Neural cell (in vitro differentiated cells): ENCODE measurements around the gene ASIC4. TPM values are rescaled to one million over a fixed set of nuclear protein-coding genes. Genes with fewer than 3 reads are reported as not detected.
A peak's percentile ranks its signal among the peaks of the same experiment; 100 is the strongest.

ENCODE experiments used
- H2AFZ ChIP-seq: fragments of 200-600, 300-800 bp; sonication (generic), shearing (Covaris generic); 2 replicates; pipeline ENCODE4 v1.6.0; 2014; ENCODE audit warnings: low read depth, mild to moderate bottlenecking, antibody characterized with exemption, low read length, moderate library complexity
- H3F3A ChIP-seq: fragments of 200-600 bp; shearing (Covaris generic); 2 replicates; pipeline ENCODE4 v1.6.1; 2016; ENCODE audit warnings: mild to moderate bottlenecking, moderate library complexity, mixed read lengths, antibody characterized with exemption, low read length; ENCODE audit not compliant: insufficient read depth, poor library complexity, severe bottlenecking
- H3K27ac ChIP-seq: fragments of 200-600, 300-800 bp; sonication (generic), shearing (Covaris generic); 2 replicates; pipeline ENCODE4 v1.5.1; 2014; ENCODE audit warnings: mild to moderate bottlenecking, low read length, moderate library complexity
- H3K27me3 ChIP-seq: fragments of 300-800, 200-600 bp; sonication (generic), shearing (Covaris generic); 2 replicates; pipeline ENCODE4 v1.6.0; 2014; ENCODE audit warnings: mild to moderate bottlenecking, low read depth, low read length, moderate library complexity; ENCODE audit not compliant: insufficient read depth
- H3K36me3 ChIP-seq: fragments of 300-800, 200-600 bp; sonication (generic), shearing (Covaris generic); 2 replicates; pipeline ENCODE4 v1.5.1; 2014; ENCODE audit warnings: mild to moderate bottlenecking, antibody characterized with exemption, low read length, moderate library complexity; ENCODE audit not compliant: insufficient read depth
- H3K4me2 ChIP-seq: fragments of 300-800, 200-600 bp; sonication (generic), shearing (Covaris generic); 2 replicates; pipeline ENCODE4 v1.6.0; 2014; ENCODE audit warnings: mild to moderate bottlenecking, low read length
- H3K4me3 ChIP-seq: fragments of 300-800, 200-600 bp; sonication (generic), shearing (Covaris generic); 2 replicates; pipeline ENCODE4 v1.5.1; 2014; ENCODE audit warnings: mild to moderate bottlenecking, low read length, moderate library complexity
- H3K79me2 ChIP-seq: fragments of 200-600 bp; shearing (Covaris generic); replicated peaks from 2 replicates; pipeline ENCODE4 v1.6.0; 2014; ENCODE audit warnings: mild to moderate bottlenecking, low read length, moderate library complexity; ENCODE audit not compliant: insufficient read depth
- H3K9ac ChIP-seq: fragments of 300-800, 200-600 bp; sonication (generic), shearing (Covaris generic); 2 replicates; pipeline ENCODE4 v1.6.1; 2016; ENCODE audit warnings: mild to moderate bottlenecking, low read length, mixed read lengths
- H3K9me2 ChIP-seq: fragments of 200-600 bp; shearing (Covaris generic); 2 replicates; pipeline ENCODE4 v1.6.1; 2016; ENCODE audit warnings: mild to moderate bottlenecking, low read length, mixed read lengths; ENCODE audit not compliant: insufficient read depth
- H3K9me3 ChIP-seq: fragments of 200-600, 300-800 bp; sonication (generic), shearing (Covaris generic); 2 replicates; pipeline ENCODE4 v1.6.1; 2016; ENCODE audit warnings: mild to moderate bottlenecking, mixed run types, low read length, moderate library complexity, mixed read lengths
- H4K20me1 ChIP-seq: fragments of 200-600 bp; shearing (Covaris generic); 2 replicates; pipeline ENCODE4 v1.6.1; 2016; ENCODE audit warnings: mild to moderate bottlenecking, mixed run types; ENCODE audit not compliant: insufficient read depth
- CTCF ChIP-seq: fragments of 450-650 bp; IDR thresholded peaks from 2 replicates; pipeline ENCODE4 v1.5.1; 2014; ENCODE audit warnings: antibody characterized with exemption, mild to moderate bottlenecking, moderate library complexity; ENCODE audit not compliant: poor library complexity, severe bottlenecking
- EP300 ChIP-seq: fragments of 450-650 bp; conservative IDR thresholded peaks from 2 replicates; pipeline ENCODE4 v1.6.1; 2014; ENCODE audit warnings: antibody characterized with exemption, mild to moderate bottlenecking, moderate library complexity; ENCODE audit not compliant: poor library complexity, severe bottlenecking
- EZH2 ChIP-seq: fragments of 200-600, 300-800 bp; shearing (Covaris generic), sonication (generic); IDR thresholded peaks from 2 replicates; pipeline ENCODE4 v1.6.1; 2014; ENCODE audit warnings: antibody characterized with exemption, low read length, borderline replicate concordance, mild to moderate bottlenecking; ENCODE audit not compliant: insufficient read depth, poor library complexity, severe bottlenecking
- POLR2AphosphoS5 ChIP-seq: IDR thresholded peaks from 2 replicates; pipeline ENCODE4 v1.6.1; 2012
- RAD21 ChIP-seq: fragments of 450-650 bp; conservative IDR thresholded peaks from 2 replicates; pipeline ENCODE4 v1.6.1; 2014; ENCODE audit warnings: antibody characterized with exemption, mild to moderate bottlenecking, moderate library complexity
- SMC3 ChIP-seq: fragments of 450-650 bp; conservative IDR thresholded peaks from 2 replicates; pipeline ENCODE4 v1.6.1; 2014; ENCODE audit warnings: antibody characterized with exemption, mild to moderate bottlenecking, moderate library complexity; ENCODE audit not compliant: poor library complexity
- TAF1 ChIP-seq: IDR thresholded peaks from 2 replicates; pipeline ENCODE4 v1.6.1; 2012; ENCODE audit warnings: low read depth
- polyA plus RNA-seq: library from polyadenylated mRNA; depleted of rRNA; stranded (reverse); fragments of >200 nt; gene quantifications from 2 replicates; pipeline ENCODE4 v1.2.3, GENCODE V29; 2014
- TF ChIP-seq, protein P1 (sequence below): IDR thresholded peaks from 2 replicates; pipeline ENCODE4 v1.6.1; 2012; ENCODE audit warnings: borderline replicate concordance

Gene ASIC4
- polyA plus RNA-seq, 1 donor from 2014 or later: 2.7 TPM

DNA sequence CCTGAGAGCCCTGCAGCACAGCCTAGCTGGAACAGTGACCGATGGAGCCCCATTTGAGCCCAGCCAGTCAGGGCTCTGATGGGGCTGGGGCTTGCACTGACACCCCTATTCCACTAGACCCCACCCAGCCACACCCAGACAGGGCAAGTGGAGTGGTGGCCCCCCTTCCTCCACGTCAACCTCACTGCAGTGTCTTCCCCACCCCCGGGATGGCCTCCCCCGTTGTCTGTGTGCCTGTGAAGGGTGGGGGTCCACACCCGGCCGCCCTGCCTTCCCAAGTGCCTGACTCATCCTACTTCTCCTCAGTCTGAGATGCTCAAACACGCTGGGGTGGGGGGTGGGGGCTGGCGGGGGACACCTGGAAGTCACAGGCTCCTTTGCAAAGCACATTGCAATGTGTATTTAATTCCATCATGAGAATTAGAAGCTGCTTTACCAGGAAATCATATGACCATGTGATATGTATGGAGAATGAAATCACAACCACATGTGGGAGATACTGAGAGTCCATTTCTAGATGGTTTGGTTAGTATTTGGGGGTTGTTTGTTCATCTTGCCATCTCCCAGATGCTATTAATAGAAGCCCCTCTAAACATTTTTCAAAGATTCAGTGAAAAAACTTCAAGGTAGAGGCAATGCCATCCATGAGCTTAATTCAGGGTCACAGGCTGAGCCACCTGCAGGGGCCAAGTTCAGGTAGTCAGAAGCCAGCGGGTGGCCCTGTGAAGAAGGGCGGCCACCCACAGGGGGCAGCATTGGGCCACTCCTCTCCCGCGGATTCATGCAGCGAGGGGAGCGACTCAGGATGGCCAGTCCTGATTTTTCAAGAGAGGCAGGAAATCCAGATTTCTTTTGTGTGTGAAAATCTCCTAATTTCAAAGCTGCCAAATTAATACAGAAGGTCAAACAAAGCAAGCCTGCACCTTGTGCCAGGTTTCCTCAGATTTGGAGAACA, 38.3 kb upstream of the ASIC4 start:
- Histone ChIP-seq H4K20me1 (no peaks in the 10 kb centered on the region), H2AFZ (no peak overlapping the region), H3K27me3 (no peaks in the 10 kb centered on the region), H3K27ac (no peak overlapping the region), H3K36me3 (no peaks in the 10 kb centered on the region), H3K4me3 (no peak overlapping the region), H3F3A (no peaks in the 10 kb centered on the region), H3K9me2 (no peaks in the 10 kb centered on the region), H3K79me2 (no peaks in the 10 kb centered on the region), H3K9me3 (no peaks in the 10 kb centered on the region), H3K9ac (no peak overlapping the region), H3K4me2 (no peak overlapping the region)
- peak; percentile 81 for TF ChIP-seq RAD21
- TF ChIP-seq SMC3: peak; percentile 87
- TF ChIP-seq CTCF: peak; percentile 87
- no peak for TF ChIP-seq EZH2
- no peak for TF ChIP-seq TAF1

DNA sequence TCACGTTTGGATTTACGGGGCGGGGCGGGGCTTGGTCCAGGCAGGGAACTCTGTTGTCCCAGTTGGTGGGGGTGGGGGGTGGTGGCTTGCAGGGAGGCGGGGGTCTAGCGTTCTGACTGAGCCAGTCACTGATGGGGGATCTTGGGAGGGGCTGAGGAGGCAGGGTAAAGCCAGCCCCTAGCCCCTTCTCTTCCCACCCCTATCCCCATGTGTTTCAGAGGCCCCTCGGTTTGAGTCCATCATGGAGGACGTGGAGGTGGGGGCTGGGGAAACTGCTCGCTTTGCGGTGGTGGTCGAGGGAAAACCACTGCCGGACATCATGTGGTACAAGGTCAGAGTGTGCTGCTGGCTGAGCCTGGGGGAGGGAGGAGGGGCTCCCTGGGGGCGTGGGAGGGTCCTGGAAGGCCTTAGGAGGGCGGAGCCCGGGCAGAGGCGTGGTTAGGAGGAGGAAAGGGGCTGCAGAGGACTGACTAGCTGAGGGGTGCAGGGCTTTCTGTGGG, 37.6 kb upstream of the ASIC4 start:
- no peak overlapping the region for H3K4me2 ChIP-seq
- no peak overlapping the region for H3K27ac ChIP-seq
- H3K27me3 ChIP-seq: no peaks in the 10 kb centered on the region
- no peak overlapping the region for H3K9ac ChIP-seq
- H3K9me2 ChIP-seq: no peaks in the 10 kb centered on the region
- TF ChIP-seq, protein P1, sequence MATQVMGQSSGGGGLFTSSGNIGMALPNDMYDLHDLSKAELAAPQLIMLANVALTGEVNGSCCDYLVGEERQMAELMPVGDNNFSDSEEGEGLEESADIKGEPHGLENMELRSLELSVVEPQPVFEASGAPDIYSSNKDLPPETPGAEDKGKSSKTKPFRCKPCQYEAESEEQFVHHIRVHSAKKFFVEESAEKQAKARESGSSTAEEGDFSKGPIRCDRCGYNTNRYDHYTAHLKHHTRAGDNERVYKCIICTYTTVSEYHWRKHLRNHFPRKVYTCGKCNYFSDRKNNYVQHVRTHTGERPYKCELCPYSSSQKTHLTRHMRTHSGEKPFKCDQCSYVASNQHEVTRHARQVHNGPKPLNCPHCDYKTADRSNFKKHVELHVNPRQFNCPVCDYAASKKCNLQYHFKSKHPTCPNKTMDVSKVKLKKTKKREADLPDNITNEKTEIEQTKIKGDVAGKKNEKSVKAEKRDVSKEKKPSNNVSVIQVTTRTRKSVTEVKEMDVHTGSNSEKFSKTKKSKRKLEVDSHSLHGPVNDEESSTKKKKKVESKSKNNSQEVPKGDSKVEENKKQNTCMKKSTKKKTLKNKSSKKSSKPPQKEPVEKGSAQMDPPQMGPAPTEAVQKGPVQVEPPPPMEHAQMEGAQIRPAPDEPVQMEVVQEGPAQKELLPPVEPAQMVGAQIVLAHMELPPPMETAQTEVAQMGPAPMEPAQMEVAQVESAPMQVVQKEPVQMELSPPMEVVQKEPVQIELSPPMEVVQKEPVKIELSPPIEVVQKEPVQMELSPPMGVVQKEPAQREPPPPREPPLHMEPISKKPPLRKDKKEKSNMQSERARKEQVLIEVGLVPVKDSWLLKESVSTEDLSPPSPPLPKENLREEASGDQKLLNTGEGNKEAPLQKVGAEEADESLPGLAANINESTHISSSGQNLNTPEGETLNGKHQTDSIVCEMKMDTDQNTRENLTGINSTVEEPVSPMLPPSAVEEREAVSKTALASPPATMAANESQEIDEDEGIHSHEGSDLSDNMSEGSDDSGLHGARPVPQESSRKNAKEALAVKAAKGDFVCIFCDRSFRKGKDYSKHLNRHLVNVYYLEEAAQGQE: no peak
- TF ChIP-seq EP300: no peak
- no peaks in the 10 kb centered on the region for H3K36me3 ChIP-seq
- H3K4me3 ChIP-seq: no peak overlapping the region
- no peaks in the 10 kb centered on the region for H3K79me2 ChIP-seq
- H4K20me1 ChIP-seq: no peaks in the 10 kb centered on the region
- H2AFZ ChIP-seq: no peak overlapping the region
- no peaks in the 10 kb centered on the region for H3F3A ChIP-seq
- no peaks in the 10 kb centered on the region for H3K9me3 ChIP-seq

GRCh38 chr2:219477179-219477578, 37.1 kb upstream of the ASIC4 start:
- no peaks in the 10 kb centered on the region for H3K9me3 ChIP-seq
- no peak overlapping the region for H2AFZ ChIP-seq
- H3K79me2 ChIP-seq: no peaks in the 10 kb centered on the region
- H4K20me1 ChIP-seq: no peaks in the 10 kb centered on the region
- no peak overlapping the region for H3K27ac ChIP-seq
- H3K9me2 ChIP-seq: no peaks in the 10 kb centered on the region
- no peaks in the 10 kb centered on the region for H3F3A ChIP-seq
- no peak overlapping the region for H3K4me2 ChIP-seq
- no peaks in the 10 kb centered on the region for H3K36me3 ChIP-seq
- peaks cover 3% of the 10 kb centered on the region for H3K27me3 ChIP-seq
- no peak overlapping the region for H3K4me3 ChIP-seq
- TF ChIP-seq POLR2AphosphoS5 (no peak), RAD21 (no peak)
- H3K9ac ChIP-seq: no peak overlapping the region
